Mucosa of descending colon (tissue), 3 donors: Measurements from ENCODE around the gene SLC25A12. TPM values are rescaled to one million over a fixed set of nuclear protein-coding genes. Genes with fewer than 3 reads are reported as not detected.

Experiments
- ATAC-seq: fragments of 200-7000 bp; cut with Tn5 transposase; one replicate; pipeline ENCODE4 v1.9.1; 2020; ENCODE audit warnings: mild to moderate bottlenecking, moderate library complexity
- DNase-seq, 3 donors: peaks; one replicate each; pipeline ENCODE4 v3.0.0-alpha.2; 2020
- H3K36me3 ChIP-seq: fragments of 200-600 bp; one replicate; pipeline ENCODE4 v1.8.0; 2021; ENCODE audit warnings: low read depth, mild to moderate bottlenecking
- H3K4me1 ChIP-seq: fragments of 200-600 bp; one replicate; pipeline ENCODE4 v1.8.0; 2021; ENCODE audit warnings: low read depth, mild to moderate bottlenecking
- H3K4me3 ChIP-seq: fragments of 200-600 bp; one replicate; pipeline ENCODE4 v1.8.0; 2021; ENCODE audit warnings: mild to moderate bottlenecking
- H3K9me3 ChIP-seq: fragments of 200-600 bp; one replicate; pipeline ENCODE4 v1.8.0; 2021; ENCODE audit warnings: mild to moderate bottlenecking
- CTCF ChIP-seq: fragments of 200-600 bp; IDR thresholded peaks from one replicate; pipeline ENCODE4 v1.8.0; 2022; ENCODE audit warnings: antibody characterized with exemption, mild to moderate bottlenecking
- intact Hi-C, 2 donors: fragments of 100-400 bp; cut with DNase I in 1 of 2; cut with micrococcal nuclease in 1 of 2; formaldehyde crosslinking; loops; one replicate each; pipeline versions ENCODE4 v1.11.0 to v1.11.1; 2022; cut with DNase I, micrococcal nuclease
- total RNA-seq, 3 donors: library from RNA; stranded (reverse); fragmentation: NEBNext Ultra II Directional in 2 of 3; extraction: Animal tissue kit (Norgen Biotek cat#: 25700) in 2 of 3; gene quantifications; one replicate each; pipeline versions ENCODE4 v1.2.1 to v1.2.4, GENCODE V29; 2021 to 2023
- donor health status: DM: no; HTN: no; CAD: no; lungs with moderate emphysema.
- donor health status: DM: no; HTN: no; CAD: no.
- donor health status: DM: no; HTN: yes; CAD: no.

SLC25A12 gene
- total RNA-seq, 3 donors from 2014 or later, result 19.9 to 44.2 (median 22.3) TPM

GRCh38 chr2:171874963-171875362, 19.1 kb downstream of the SLC25A12 start:
- intact Hi-C loops, result no loop called here
- ATAC-seq, result no peak
- Histone ChIP-seq H3K9me3 (peaks cover 2% of the 10 kb centered on the region), H3K36me3 (no peaks in the 10 kb centered on the region), H3K4me1 (no peaks in the 10 kb centered on the region), H3K4me3 (no peak overlapping the region)
- no peak for DNase-seq
- no peak for TF ChIP-seq CTCF

- Histone ChIP-seq H3K36me3 (no peaks in the 10 kb centered on the region), H3K4me1 (no peaks in the 10 kb centered on the region), H3K4me3 (no peak overlapping the region), H3K9me3 (peaks cover 2% of the 10 kb centered on the region)
- TF ChIP-seq CTCF, result no peak
- intact Hi-C loops, result no loop called here
- no peak for DNase-seq
- no peak for ATAC-seq
Observed at GRCh38 chr2:171874517-171874916, 19.5 kb downstream of the SLC25A12 start.

DNA sequence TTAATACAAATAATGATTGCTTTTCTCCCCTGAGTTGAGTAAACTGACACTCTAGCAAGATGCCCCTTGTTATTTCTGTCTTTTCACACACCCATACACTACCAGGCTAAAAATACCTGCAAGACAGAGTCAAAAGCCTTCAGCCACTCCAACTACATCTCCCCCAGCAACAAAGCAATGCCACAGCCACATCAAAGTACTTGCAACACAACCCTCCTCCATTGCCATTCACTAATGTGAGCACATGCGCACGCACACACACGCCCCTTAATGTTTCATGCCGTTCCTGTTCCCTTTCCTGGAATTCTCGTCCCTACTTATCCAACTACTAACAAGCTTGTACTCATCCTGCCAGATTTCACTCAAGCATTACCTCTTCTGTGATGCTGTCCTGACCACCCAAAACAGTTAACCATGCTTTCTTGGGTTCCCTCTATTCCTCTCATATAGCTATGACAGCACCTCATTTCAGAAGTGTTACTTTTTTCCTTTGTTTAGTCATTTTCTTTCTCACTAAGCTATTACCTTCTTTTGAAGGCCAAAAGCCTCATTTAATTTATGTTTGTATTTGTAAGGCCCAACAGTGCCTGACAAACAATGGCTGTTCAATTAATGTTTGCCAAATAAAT, 29.6 kb downstream of the SLC25A12 start:
- Histone ChIP-seq H3K4me1 (no peaks in the 10 kb centered on the region), H3K4me3 (no peak overlapping the region), H3K36me3 (no peaks in the 10 kb centered on the region), H3K9me3 (no peaks in the 10 kb centered on the region)
- DNase-seq (no peak), ATAC-seq (no peak)
- TF ChIP-seq CTCF, result no peak
- intact Hi-C loops, result no loop called here

DNA sequence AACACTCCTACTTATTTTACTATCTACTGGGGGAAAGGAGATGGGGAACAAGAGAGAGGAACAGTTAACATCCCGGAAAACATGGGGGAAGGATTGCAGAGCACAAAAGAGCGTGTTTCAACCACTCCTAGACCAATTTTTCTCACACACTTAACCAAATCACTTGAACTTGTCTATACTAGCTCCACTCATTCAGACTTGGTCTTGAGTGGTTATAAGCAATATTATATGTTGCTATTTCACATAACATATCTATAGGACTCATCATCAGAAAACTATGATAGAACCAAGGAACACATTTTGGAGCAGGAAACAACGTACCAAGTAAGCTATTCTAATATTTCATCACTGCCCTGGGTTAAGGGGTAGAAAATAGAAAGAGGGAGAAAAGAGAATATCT, 31.5 kb downstream of the SLC25A12 start:
- no peaks in the 10 kb centered on the region for H3K4me1 ChIP-seq
- H3K9me3 ChIP-seq, result no peaks in the 10 kb centered on the region
- no peaks in the 10 kb centered on the region for H3K36me3 ChIP-seq
- no peak for ATAC-seq
- no peak for DNase-seq
- intact Hi-C loops, result no loop called here
- no peak overlapping the region for H3K4me3 ChIP-seq
- no peak for TF ChIP-seq CTCF

DNA sequence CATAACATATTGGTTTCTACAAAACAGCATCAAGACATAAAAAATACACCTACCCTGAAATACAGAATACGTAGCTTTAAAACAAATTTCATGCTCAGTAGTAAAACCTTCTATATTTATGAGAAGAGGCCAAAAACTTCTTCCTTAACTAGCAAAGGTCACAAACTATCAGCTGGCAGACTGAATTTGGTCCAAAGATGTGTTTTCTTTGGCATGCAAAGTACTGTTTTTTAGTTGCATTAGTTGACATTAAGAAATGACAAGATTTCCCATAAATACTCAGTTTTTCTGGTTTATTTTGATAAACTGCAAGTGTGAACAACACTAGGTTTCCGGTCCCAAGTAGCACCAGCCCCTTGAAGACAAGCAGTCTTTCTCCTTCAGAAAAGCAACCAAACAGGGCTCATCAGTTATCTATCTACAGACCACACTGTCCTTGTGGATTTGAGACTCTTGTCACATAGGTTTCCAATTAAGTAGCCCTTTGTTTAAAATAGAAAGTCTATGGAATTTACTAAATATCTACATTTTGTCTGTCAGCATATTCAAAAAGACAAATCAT, 35.6 kb downstream of the SLC25A12 start:
- no peaks in the 10 kb centered on the region for H3K4me1 ChIP-seq
- no peak for ATAC-seq
- intact Hi-C loops, result no loop called here
- no peaks in the 10 kb centered on the region for H3K9me3 ChIP-seq
- H3K36me3 ChIP-seq, result no peaks in the 10 kb centered on the region
- no peak for TF ChIP-seq CTCF
- DNase-seq, result no peak
- no peak overlapping the region for H3K4me3 ChIP-seq

DNA sequence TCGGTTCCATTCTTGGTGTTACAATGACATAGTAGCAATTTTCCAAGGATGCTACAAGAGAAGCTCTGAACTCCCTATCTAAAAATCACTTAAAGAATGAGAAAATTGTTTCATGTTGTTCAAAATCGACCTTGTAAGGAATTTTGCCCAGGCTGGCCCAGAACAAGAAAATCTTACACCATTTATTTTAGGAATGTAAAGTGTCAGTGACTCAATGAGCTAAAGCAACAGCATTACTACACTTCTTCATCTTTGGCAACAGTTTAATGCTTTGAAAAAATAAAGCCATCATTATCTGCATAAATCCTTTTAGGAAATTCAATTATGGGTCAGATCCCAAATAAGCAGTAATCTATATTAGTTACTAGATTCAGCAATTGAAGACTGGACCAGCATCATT, 38.6 kb downstream of the SLC25A12 start:
- intact Hi-C loops, result no loop called here
- ATAC-seq, result no peak
- TF ChIP-seq CTCF, result no peak

More for the DNA sequence above, 38.6 kb downstream of the SLC25A12 start:
- no peaks in the 10 kb centered on the region for H3K36me3 ChIP-seq
- H3K9me3 ChIP-seq, result no peaks in the 10 kb centered on the region
- H3K4me1 ChIP-seq, result no peaks in the 10 kb centered on the region
- no peak for DNase-seq
- H3K4me3 ChIP-seq, result no peak overlapping the region
